Pancreas (tissue), 10 donors: ENCODE results near the gene SMARCA4. TPM values are rescaled to one million over a fixed set of nuclear protein-coding genes. Genes with fewer than 3 reads are reported as not detected.

ENCODE experiments used
- ATAC-seq, 4 donors: fragments of 200-7000 bp; cut with Tn5 transposase; one replicate each; pipeline versions ENCODE4 v1.8.0 to v1.9.1; 2020; ENCODE audit warnings: mild to moderate bottlenecking in 4 of 4, moderate library complexity in 4 of 4
- DNase-seq, 6 donors: peaks; one replicate each; pipeline ENCODE4 v3.0.0-alpha.2; 2020
- FAIRE-seq: peaks from 2 replicates; lab custom pipeline; 2012; peaks lifted over from hg19 to GRCh38; lab: Jason Lieb, UNC
- H3K27ac ChIP-seq, 4 donors: fragments of 200-600 bp; sonication (generic); 1 replicate in 3 of 4; 2 replicates in 1 of 4; pipeline versions ENCODE4 v1.5.0 to v1.8.0; 2020
- H3K27me3 ChIP-seq, 4 donors: fragments of 200-600 bp; one replicate each; pipeline ENCODE4 v1.8.0; 2021
- H3K36me3 ChIP-seq, 3 donors: fragments of 200-600 bp; sonication (generic) in 1 of 3; one replicate each; pipeline versions ENCODE4 v1.5.0 to v1.8.0; 2020 to 2021
- H3K4me1 ChIP-seq, 3 donors: fragments of 200-600 bp; one replicate each; pipeline ENCODE4 v1.8.0; 2021
- H3K4me3 ChIP-seq, 4 donors: fragments of 200-600 bp; sonication (generic) in 2 of 4; one replicate each; pipeline versions ENCODE4 v1.5.0 to v1.8.0; 2020 to 2021
- H3K9me3 ChIP-seq, 4 donors: fragments of 200-600 bp; one replicate each; pipeline ENCODE4 v1.8.0; 2021
- CTCF ChIP-seq, 4 donors: fragments of 200-600 bp; sonication (generic) in 3 of 4; IDR thresholded peaks; one replicate each; pipeline versions ENCODE4 v1.5.0 to v1.8.0; 2021; ENCODE audit warnings: antibody characterized with exemption in 4 of 4
- whole genome bisulfite sequencing, 2 donors: extraction: QIAGEN DNeasy Blood & Tissue Kit; methylation state at CpG; one replicate each; pipeline ENCODE4 v1.1.7; 2013; 5-methylcytosine and 5-hydroxymethylcytosine counted together
- intact Hi-C, 3 donors: fragments of 100-400 bp; cut with DNase I; formaldehyde crosslinking; loops; one replicate each; pipeline versions ENCODE4 v1.11.1 to v1.14.2; 2022
- polyA plus RNA-seq, 2 donors: library from polyadenylated mRNA; stranded (reverse); fragments of 200-250 nt; gene quantifications; one replicate each; pipeline ENCODE4 v1.2.3, GENCODE V29; 2013
- total RNA-seq, 6 donors: library from RNA; stranded (reverse); fragmentation: NEBNext Ultra II Directional in 4 of 6; extraction: Animal tissue kit (Norgen Biotek cat#: 25700) in 4 of 6; gene quantifications; one replicate each; pipeline versions ENCODE4 v1.2.1 to v1.2.4, GENCODE V29; 2021 to 2023
- donor health status: healthy with polysubstance abuse.
- donor health status: DM: no; HTN: no; CAD: no; lungs with moderate emphysema.
- donor health status: DM: no; HTN: no; CAD: no.
- donor health status: control.
- donor health status: control.
- donor health status: Bipolar disorder and iron deficiency.
- donor health status: DM: yes; HTN: yes; CAD: no.
- donor health status: DM: no; HTN: no; CAD: no.
- donor health status: DM: no; HTN: no; CAD: no.
- donor health status: DM: yes; HTN: yes; CAD: no.

SMARCA4 gene
- total and polyA plus RNA-seq, 8 donors = 28.7 to 77.8 (median 42.9) TPM

- peaks cover 0 to 34% (median 17%) of the 10 kb centered on the region in 3 donors for H3K36me3 ChIP-seq
- no peaks in the 10 kb centered on the region for H3K4me1 ChIP-seq
- FAIRE-seq (no peak), ATAC-seq (no peak), DNase-seq (no peak)
- H3K27me3 ChIP-seq = no peaks in the 10 kb centered on the region
- TF ChIP-seq CTCF (IDR thresholded peaks at IDR 0.05) = no peak
- intact Hi-C loops = no loop called here
- no peaks in the 10 kb centered on the region for H3K9me3 ChIP-seq
- WGBS, 2 donors = 96 to 97% methylated on average over 9 of the region's 9 CpGs
- H3K4me3 ChIP-seq = no peak overlapping the region
- H3K27ac ChIP-seq = no peak overlapping the region
These were observed 49.2 kb downstream of the SMARCA4 start for GRCh38 chr19:11010041-11010440.

- no peaks in the 10 kb centered on the region for H3K4me1 ChIP-seq
- no peaks in the 10 kb centered on the region for H3K27me3 ChIP-seq
- FAIRE-seq (no peak), DNase-seq (no peak), ATAC-seq (no peak)
- H3K27ac ChIP-seq = no peak overlapping the region
- 84 to 90% methylated on average over 12 of the region's 12 CpGs for WGBS, 2 donors
- no peaks in the 10 kb centered on the region for H3K9me3 ChIP-seq
- H3K36me3 ChIP-seq = peaks cover 0 to 41% (median 17%) of the 10 kb centered on the region in 3 donors
- intact Hi-C loops = no loop called here
- no peak for TF ChIP-seq CTCF (IDR thresholded peaks at IDR 0.05)
- no peak overlapping the region for H3K4me3 ChIP-seq
These were observed 51.7 kb downstream of the SMARCA4 start for GRCh38 chr19:11012507-11012906.

- no peak for TF ChIP-seq CTCF (IDR thresholded peaks at IDR 0.05)
- Histone ChIP-seq H3K9me3 (no peaks in the 10 kb centered on the region), H3K27ac (no peak overlapping the region), H3K27me3 (no peaks in the 10 kb centered on the region), H3K4me3 (no peak overlapping the region), H3K36me3 (peaks cover 0 to 47% (median 15%) of the 10 kb centered on the region in 3 donors), H3K4me1 (no peaks in the 10 kb centered on the region)
- WGBS, 2 donors = 93 to 96% methylated on average over 7 of the region's 7 CpGs
- ATAC-seq = no peak
- FAIRE-seq = no peak
- no peak for DNase-seq
- intact Hi-C loops = no loop called here
These were observed 52.9 kb downstream of the SMARCA4 start for GRCh38 chr19:11013771-11014170.

- peaks cover 0 to 54% (median 21%) of the 10 kb centered on the region in 3 donors for H3K36me3 ChIP-seq
- intact Hi-C loops = no loop called here
These were observed 53.6 kb downstream of the SMARCA4 start for GRCh38 chr19:11014403-11014911.

More at GRCh38 chr19:11014403-11014911, 53.6 kb downstream of the SMARCA4 start:
- Histone ChIP-seq H3K27me3 (no peaks in the 10 kb centered on the region), H3K4me1 (no peaks in the 10 kb centered on the region), H3K9me3 (no peaks in the 10 kb centered on the region), H3K27ac (no peak overlapping the region), H3K4me3 (no peak overlapping the region)
- ATAC-seq (no peak), DNase-seq (no peak), FAIRE-seq (no peak)
- WGBS, 2 donors = 91 to 92% methylated on average over 12 of the region's 12 CpGs
- TF ChIP-seq CTCF (IDR thresholded peaks at IDR 0.05) = no peak
